HG03558 (cell line): ENCODE measurements around the gene RBM44.
"Not testable (repeated sequence)": the region's sequence is repeated elsewhere in the genome, so short reads cannot be mapped to it uniquely, and the experiment has no call there.

Experiments used
- ATAC-seq: cut with Tn5 transposase; IDR thresholded peaks from one replicate; pipeline ENCODE4 v1.9.1; 2021; ENCODE audit warnings: moderate number of reproducible peaks; ENCODE audit not compliant: unreplicated experiment; ENCODE audit errors: extremely low read depth

The RBM44 gene, protein sequence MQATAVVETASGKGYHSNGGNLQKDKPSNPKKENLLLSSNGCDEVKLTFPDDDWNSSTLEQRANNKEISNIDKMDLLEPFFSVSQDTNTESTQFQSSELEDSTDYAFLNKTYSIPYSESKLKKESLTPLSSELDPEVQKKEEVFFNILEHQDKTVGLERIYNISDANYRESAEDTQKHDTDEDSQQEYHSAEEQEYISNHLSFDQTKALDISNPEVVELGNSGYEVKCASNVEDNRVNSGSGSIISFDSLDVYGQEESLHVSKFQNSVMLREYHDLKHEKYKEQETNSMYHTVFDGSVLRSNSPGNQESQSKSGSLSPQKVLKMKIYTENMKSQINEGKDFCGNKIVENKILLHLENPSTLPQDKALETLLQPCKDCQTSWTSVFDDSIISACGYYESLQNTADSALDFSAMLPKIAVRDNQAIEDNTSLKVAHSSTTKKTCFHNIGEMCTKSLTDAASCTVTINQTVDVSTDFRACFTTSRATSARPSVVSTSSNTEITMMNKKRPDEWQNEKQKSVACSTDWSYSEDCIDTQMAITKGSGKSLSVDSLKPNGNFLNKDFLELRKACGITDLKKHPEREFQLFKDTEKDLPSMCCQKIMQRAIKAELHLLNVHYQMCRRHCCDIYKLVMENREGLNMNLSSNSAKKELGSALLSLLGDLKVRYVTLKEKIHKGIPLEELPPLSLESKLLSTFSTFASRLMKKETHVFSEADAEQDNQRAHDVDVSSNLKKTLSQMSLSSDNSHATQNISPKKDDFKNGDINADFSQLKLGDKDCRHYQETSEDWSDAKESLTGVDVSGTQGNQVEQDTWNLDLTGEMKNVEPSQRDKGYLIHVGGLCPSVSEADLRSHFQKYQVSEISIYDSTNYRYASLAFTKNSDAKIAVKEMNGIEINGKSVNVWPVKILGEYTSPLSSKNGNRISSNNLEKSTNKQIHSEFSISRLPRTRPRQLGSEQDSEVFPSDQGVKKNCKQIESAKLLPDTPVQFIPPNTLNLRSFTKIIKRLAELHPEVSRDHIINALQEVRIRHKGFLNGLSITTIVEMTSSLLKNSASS

DNA sequence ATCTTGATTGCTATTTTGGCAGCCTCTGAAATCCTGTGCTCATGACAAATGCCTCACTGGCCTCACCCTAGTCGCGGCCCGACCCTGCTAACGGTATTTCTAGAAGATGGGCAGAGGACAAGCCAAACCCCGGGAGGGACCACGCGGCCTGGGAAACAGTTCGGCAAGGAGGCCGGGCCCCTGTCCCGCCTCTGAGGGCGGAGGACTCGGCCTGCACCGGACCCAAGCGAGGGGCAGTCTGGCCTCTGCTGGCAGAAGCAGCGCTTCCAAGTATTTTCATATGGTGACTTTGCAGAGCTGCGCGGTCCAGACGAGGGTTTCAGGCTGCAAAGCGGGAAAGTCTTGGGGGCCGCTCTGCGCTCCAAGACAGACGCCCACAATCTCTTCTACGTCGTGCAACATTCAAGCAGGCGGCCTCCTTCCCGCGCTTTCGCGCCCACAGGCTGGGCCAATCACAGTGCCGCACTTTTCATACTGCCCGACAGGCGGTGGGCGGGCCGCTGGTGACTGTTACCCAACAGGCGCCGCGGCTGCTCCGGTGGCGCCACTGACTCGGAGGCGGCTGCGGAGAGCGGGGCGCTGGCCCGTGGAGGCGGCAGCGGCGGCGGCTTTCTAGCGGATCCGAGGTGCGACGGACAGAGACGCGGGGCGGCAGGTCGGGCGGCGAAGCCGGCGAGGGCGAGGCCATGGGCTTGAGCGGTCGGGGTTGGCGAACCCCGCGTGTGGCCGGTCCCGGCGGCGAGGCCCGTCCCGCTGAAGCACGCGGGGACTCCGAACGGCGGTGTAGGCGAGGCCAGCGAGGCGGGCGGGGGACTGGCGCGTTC is at the start of gene RBM44:
RBM44 (plus strand) TSS at position 544 of the 824 bp plus-strand sequence. CDS start 14,831 bp downstream, outside the sequence.
- no peak for ATAC-seq

DNA sequence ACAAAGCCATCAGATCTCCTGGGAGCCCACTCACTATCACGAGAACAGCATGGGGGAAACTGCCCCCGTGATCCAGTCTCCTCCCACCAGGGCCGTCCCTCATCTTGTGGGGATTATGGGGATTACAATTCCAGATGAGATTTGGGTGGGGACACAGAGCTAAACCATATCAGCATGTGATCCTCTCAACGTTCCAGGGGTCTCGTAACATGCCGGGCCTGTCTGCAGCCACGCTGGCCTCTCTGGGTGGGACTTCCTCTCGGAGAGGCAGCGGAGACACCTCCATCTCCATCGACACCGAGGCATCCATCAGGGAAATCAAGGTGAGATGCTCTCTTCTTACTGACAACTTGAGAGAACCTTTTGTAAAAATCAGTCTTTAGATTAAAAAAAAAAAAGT is 49.6 kb upstream of the RBM44 start:
- ATAC-seq: no peak

DNA sequence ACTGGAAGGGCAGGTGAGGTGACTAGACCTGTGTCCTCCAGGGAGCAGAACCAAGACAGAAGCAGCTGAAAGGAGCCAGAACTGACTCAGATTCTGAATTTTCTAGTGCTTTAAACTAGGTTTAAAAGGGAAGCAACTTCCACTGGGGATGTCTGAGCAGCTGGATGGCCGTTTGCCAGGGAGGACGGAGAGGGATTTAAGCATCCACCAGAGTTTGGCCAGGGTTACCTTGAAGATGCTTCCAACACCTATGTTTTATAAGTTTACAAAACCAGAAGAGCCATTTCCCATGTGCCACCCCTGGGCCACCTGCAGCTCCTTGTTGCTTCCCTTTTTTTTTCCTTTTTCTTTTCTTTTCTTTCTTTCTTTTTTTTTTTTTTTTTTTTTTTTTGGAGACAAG is 48.6 kb upstream of the RBM44 start:
- no peak for ATAC-seq

DNA sequence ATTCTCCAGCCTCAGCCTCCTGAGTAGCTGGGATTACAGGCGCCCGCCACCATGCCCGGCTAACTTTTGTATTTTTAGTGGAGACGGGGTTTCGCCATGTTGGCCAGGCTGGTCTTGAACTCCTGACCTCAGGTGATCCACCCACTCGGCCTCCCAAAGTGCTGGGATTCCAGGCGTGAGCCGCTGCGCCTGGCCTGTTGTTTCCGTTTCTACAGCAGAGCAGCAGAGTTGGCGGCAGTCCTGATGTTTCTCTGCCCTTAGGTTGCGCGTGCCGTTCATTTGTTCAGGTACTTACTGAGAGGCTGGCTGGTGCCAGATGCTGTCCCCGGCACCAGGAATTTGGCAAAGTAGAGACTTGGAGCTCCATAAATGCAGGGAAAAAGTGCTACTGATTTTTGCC is 48.1 kb upstream of the RBM44 start:
- ATAC-seq: not testable (repeated sequence)

DNA sequence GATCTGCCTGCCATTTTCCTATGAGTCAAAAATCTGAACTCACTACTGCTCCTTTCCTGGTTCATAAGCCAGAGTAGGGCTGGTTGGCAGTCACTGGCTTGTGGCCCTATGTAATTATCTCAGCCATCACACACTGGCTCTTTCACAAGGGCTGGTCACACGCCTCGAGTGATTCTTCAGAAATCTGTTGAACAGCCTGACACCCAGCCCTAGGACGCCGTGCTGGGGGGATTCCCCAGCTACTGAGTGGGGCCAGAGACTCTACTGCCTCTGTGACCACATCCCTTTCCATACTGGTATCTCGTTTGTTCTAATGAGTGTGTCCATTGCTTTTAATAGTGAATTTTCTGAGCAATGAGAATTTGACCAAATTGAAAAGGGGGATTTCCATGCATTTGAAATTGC is 45.8 kb upstream of the RBM44 start:
- ATAC-seq: peak; percentile 93

DNA sequence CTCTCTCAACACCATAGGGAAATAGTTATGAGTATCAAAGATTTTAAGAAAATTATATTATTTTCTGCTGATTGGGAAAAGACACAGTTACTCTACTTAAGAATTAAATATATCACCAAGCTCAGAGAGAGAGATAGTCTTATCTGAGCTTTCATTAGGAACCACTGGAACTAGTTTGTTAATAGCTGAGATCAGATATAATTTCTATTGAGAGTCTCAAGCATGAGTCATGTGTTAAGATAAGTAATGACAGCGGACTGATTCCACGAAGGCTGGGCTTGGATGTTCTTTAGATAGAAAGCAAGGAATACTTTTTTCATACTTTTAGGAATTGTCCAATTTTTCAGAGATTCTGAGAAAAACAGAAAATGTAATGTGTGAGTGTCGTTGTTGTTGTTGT is 44.4 kb upstream of the RBM44 start:
- ATAC-seq: no peak

DNA sequence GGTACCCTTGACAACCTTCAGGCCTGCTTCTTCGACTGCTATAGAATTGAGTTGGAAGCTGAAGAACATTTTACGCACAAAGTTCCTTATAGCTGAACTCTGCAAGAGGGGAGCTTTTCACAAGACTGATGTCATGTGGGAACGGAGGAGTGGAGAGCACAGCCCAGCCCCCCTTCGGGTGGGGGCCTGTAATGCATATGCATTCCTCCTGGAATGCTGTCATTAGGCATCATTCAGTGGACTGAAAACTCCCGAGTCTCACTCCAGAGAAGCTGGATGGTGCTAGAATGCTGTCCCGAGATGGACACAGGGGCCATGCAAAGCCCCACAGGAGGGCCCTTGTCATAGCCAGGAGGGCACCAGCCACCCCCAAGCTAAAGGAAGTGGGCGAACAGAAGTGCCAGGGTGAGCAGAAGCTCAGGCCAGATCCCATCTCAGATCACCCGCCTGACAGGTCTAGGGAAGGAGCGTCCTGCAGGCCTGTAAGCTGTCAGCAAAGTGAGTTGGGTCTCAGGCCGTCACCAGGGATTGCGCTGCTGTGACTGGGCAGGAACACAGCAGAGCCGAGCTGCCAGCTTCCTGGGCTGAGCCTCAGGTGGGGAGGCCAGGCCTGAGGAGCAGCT is 43.8 kb upstream of the RBM44 start:
- ATAC-seq: no peak

DNA sequence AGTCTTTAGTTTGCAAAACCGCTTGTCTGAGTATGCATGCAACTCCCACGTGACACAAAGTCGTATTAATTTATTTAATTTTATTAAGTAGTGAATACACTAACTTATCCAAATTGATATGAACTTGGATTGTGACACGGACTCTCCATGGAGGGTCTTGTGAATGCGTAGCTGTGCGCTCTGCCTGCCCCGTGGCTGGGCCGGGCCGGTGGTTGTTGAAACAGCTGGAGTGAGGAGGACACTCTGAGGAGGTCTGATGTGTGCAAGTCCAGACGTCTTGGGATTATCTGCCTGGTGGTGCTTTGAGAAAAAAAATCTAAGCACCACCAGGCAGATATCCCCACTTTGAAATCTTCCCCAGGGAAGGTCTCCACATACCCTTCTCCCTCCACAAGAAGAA is 41.0 kb upstream of the RBM44 start:
- no peak for ATAC-seq

DNA sequence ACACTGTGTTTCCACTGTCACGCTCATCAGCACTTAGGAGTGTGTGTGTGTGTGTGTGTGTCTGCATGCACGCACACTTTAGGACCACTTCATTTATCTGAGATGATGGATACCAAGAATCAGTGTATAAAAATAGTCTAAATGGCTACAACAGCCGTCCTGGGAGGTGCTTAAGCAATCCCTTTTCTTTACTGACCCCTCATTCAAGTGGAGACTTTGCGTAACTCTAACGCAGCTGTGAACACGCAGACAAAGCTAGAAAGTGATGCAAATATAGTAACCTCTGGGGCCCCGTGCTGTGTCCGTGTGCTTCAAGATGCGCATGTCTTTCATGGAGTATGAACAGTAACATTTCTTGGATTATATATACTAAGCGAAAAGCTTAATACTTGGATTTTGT is 40.4 kb upstream of the RBM44 start:
- no peak for ATAC-seq

DNA sequence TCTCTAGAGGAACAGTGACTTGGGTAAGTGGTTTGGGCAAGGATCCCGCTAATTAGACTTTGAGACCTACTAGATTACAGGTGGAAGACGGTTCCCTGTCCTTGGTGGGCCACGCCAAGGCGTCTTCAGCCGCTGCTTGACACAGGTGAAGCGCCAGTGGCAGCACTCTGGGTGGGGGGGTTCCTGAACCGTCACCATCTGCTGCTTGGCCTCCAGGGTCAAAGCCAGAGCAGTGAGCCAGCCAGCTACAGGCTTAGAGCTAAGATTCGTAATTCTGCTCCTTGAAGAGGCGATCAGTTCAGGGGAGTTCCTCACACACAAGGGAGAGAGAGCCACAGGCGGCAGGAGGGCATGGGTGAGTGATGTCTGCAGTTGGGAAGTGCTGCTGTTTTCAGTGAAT is 39.4 kb upstream of the RBM44 start:
- no peak for ATAC-seq

DNA sequence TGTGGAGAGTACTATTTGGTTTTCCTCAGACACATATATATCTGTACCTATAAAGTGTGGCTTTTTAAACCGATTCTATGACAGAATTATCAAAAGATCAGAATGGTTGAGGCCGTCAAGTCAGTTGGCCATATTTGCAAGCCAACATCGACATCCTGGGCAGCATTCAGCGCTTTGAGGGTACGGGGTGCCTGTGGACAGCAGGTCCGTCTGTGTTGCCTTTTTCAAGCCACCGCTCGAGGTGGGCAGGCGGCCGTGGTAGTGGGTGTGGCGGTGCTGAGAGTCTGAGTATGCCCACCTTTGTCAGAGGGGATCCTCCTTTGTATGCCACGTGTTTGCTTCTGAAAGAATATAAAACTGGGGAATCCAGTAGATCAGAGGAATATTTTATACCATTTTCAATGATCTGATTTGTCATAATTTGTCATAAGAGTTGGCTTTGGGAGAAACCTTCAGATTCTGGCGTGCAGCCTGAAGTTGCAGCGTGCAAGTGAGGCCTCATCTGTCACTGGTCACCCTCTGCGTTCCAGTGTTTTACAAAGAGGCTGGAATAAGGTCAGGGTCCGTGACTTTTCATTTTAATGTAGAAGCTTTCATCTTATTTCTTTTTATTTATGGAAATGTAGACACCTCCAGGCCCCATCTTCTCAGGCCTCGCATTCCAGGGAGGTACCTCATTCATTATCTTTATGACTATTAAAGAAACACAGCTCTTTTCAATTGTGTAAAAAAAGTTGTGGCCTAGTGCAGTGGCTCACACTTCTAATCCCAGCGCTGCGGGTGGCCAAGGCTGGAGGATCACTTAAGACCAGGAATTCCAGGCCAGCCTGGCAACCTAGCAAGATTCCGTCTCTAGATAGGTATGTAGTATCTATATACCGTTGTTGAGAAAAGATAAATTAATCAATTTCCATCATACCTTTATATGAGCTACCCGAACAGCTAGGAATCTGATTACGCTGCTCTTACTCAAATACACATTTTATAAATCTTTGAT is 37.8 kb upstream of the RBM44 start:
- no peak for ATAC-seq

DNA sequence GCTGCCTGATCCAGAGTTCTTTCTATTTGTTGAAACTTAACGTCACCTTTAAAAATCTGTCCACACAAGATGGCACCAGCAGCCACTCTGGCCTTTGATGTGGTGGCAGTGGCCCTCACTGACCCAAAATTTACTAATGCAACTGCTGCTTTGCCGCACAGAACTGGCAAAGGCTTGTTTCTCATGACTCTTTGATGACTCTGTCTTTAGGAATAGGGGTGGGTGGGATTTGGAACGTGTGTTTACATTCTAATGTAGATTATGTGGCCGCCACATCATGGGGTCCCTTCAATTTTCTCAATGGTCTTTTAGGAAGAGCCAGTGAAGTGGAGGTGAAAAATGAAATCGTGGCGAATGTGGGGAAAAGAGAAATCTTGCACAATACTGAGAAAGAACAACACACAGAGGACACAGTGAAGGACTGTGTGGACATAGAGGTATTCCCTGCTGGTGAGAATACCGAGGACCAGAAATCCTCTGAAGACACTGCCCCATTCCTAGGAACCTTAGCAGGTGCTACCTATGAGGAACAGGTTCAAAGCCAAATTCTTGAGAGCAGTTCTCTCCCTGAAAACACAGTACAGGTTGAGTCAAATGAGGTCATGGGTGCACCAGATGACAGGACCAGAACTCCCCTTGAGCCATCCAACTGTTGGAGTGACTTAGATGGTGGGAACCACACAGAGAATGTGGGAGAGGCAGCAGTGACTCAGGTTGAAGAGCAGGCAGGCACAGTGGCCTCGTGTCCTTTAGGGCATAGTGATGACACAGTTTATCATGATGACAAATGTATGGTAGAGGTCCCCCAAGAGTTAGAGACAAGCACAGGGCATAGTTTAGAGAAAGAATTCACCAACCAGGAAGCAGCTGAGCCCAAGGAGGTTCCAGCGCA is 36.0 kb upstream of the RBM44 start:
- not testable (repeated sequence) for ATAC-seq

DNA sequence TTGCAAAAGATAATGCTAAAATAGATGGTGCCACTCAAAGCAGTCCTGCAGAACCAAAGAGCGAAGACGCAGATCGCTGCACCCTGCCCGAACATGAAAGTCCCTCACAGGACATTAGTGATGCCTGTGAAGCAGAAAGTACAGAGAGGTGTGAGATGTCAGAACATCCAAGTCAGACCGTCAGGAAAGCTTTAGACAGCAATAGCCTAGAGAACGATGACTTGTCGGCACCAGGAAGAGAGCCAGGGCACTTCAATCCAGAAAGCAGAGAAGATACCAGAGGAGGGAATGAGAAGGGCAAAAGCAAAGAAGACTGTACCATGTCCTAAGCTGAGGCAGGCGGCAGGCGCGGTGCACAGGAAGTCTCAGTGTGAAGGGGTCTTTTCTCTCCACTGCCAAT is 34.8 kb upstream of the RBM44 start:
- no peak for ATAC-seq

DNA sequence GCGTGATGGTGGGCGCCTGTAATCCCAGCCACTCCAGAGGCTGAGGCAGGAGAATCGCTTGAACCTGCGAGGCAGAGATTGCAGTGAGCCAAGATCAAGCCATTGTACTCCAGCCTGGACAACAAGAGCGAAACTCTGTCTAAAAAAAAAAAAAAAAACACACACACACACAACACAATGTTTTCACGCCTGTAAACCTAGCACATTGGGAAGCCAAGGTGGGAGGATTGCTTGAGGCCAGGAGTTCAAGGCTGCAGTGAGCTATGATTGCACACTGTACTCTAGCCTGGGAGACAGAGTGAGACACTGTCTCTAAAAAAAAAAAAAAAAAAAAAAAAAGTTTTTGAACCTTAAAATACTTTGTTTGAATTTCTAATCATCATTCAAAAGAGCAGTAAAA is 33.5 kb upstream of the RBM44 start:
- ATAC-seq: not testable (repeated sequence)

DNA sequence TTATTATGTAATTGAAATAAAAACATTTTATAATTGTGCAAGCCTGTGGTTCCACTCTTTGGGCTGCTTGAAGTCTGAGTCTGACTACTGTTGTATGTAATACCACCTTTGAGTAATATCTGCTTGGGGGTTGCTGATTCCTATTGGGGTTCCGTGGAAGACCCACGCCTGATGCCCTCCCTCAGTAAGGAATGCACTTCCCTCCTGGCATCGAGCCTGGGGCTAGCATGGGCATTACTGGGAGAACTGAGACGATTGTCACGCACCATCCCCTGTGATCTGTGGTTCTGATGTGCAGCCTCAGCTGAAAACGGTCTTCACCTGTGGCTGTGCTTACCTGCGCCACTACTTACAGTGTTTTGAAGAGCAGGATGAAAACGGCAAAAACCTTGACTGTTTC is 32.7 kb upstream of the RBM44 start:
- ATAC-seq: no peak

DNA sequence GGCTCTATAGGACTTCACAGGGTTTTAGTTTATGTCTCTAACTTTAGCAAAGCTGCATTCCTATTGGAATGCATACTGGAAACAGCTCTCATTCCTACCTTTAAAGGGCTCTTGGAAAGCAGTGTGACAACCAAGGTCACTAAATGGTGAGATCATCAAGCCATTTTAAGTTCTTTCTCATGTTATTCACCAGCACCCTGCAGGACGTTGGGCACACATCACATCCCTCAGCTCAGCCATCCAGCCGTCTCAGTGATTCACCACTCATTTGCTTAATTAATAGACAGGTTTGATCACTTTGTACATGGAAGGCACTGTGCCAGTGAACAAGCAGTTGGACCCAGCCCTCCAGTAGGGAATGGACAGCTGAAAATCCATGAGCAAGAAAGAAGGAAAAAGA is 32.2 kb upstream of the RBM44 start:
- ATAC-seq: no peak

DNA sequence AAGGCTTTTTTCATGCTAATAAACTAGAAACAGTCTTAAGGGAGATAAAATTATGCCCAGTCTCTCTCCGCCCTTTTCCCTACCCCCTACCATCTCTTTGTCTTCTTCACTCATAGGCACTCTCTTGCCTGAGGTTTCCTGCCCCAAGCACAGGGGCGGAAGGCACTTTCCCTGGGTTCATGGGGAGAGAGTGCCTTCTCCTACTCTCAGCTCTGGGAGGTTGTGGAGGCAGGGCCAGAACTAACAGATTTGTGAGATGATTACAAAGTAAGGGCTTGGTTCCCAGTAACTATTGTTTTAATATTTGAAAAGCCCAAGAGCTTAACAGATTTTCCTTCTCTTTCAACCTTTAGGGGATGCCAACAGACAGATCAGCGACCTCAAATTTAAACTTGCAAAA is 26.1 kb upstream of the RBM44 start:
- ATAC-seq: no peak

DNA sequence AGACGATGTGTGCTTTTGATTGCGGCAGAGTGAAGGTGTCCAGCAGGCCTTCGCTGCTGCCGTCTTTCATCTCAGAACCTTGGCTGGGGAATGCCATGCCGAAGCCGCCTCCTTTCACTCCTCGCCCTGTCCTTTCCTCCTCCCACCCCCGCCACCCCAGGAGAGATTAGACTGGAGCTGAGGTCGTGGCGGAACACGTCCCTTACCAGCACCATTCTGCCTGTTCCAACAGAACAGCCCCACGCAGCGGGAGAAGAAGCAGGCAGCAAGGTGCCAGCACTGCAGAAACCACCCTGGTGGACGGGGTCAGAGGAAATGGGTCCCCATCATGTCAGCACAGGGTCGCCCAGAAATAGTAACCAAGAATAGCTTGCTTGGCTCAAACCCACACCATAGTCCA is 24.8 kb upstream of the RBM44 start:
- no peak for ATAC-seq
